ENCODE measurements around the gene COQ7.

- TF ChIP-seq, protein P1, sequence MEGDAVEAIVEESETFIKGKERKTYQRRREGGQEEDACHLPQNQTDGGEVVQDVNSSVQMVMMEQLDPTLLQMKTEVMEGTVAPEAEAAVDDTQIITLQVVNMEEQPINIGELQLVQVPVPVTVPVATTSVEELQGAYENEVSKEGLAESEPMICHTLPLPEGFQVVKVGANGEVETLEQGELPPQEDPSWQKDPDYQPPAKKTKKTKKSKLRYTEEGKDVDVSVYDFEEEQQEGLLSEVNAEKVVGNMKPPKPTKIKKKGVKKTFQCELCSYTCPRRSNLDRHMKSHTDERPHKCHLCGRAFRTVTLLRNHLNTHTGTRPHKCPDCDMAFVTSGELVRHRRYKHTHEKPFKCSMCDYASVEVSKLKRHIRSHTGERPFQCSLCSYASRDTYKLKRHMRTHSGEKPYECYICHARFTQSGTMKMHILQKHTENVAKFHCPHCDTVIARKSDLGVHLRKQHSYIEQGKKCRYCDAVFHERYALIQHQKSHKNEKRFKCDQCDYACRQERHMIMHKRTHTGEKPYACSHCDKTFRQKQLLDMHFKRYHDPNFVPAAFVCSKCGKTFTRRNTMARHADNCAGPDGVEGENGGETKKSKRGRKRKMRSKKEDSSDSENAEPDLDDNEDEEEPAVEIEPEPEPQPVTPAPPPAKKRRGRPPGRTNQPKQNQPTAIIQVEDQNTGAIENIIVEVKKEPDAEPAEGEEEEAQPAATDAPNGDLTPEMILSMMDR (conservative IDR thresholded peaks at IDR 0.05; ENCODE audit: low read depth, low read length): no peak
- TF ChIP-seq EZH2 (IDR thresholded peaks at IDR 0.05; ENCODE audit: low read length, unreplicated experiment): no peak
- no peak for TF ChIP-seq EZH2phosphoT487 (IDR thresholded peaks at IDR 0.05; ENCODE audit: borderline replicate concordance, low read length)
These were observed 16.7 kb downstream of the COQ7 start for GRCh38 chr16:19084139-19084538.
